CD4-positive, alpha-beta memory T cell (primary cell): Measurements from ENCODE around the gene NT5DC3. TPM values are rescaled to one million over a fixed set of nuclear protein-coding genes. Genes with fewer than 3 reads are reported as not detected.

Source experiments
- CTCF ChIA-PET: fragments of 350-600 bp; sonication (Branson Sonifier 250); formaldehyde crosslinking; loops from one replicate; lab custom pipeline; 2021; ENCODE audit warnings: inconsistent platforms; ENCODE audit not compliant: partially characterized antibody; lab: Charles Lee
- POLR2A ChIA-PET: fragments of 350-600 bp; sonication (Branson Sonifier 250); formaldehyde crosslinking; loops from one replicate; lab custom pipeline; 2021; ENCODE audit not compliant: partially characterized antibody; lab: Charles Lee
- DNase-seq, 5 donors: peaks; one replicate each; pipeline versions ENCODE4 v3.0.0 to v3.0.0-alpha.2; 2020 to 2022; ENCODE audit warnings: mixed read lengths in 1 of 5
- H3K27ac ChIP-seq: one replicate; pipeline ENCODE4 v1.7.0; 2013; ENCODE audit warnings: low read depth, low read length
- H3K27me3 ChIP-seq: 2 replicates; pipeline ENCODE4 v1.7.0; 2013; ENCODE audit warnings: mild to moderate bottlenecking, low read length, moderate library complexity; ENCODE audit not compliant: insufficient read depth
- H3K36me3 ChIP-seq: 2 replicates; pipeline ENCODE4 v1.7.0; 2013; ENCODE audit warnings: mild to moderate bottlenecking, low read length, moderate library complexity; ENCODE audit not compliant: insufficient read depth
- H3K4me1 ChIP-seq: 2 replicates; pipeline ENCODE4 v1.7.0; 2013; ENCODE audit warnings: mild to moderate bottlenecking, low read length, moderate library complexity; ENCODE audit not compliant: insufficient read depth
- H3K4me3 ChIP-seq, 2 donors: one replicate each; pipeline ENCODE4 v1.7.0; 2013; ENCODE audit warnings: low read length in 2 of 2, mild to moderate bottlenecking in 1 of 2
- H3K9me3 ChIP-seq, 2 donors: one replicate each; pipeline ENCODE4 v1.7.0; 2013; ENCODE audit warnings: low read length in 2 of 2, control low read depth in 1 of 2; ENCODE audit not compliant: control insufficient read depth in 1 of 2
- H3K27ac Mint-ChIP-seq, 7 donors: one replicate each; pipeline ENCODE4 v1.8.0; 2020 to 2021; ENCODE audit warnings: mixed read lengths in 7 of 7, mild to moderate bottlenecking in 6 of 7, inconsistent platforms in 3 of 7, moderate library complexity in 3 of 7
- H3K27me3 Mint-ChIP-seq, 2 donors: one replicate each; pipeline ENCODE4 v1.8.0; 2020 to 2021; ENCODE audit warnings: mixed read lengths in 2 of 2
- H3K36me3 Mint-ChIP-seq, 2 donors: one replicate each; pipeline ENCODE4 v1.8.0; 2020 to 2021; ENCODE audit warnings: mixed read lengths in 2 of 2, inconsistent platforms in 1 of 2, mild to moderate bottlenecking in 1 of 2
- H3K4me1 Mint-ChIP-seq, 4 donors: one replicate each; pipeline ENCODE4 v1.8.0; 2020 to 2021; ENCODE audit warnings: mixed read lengths in 4 of 4, mild to moderate bottlenecking in 1 of 4
- H3K4me3 Mint-ChIP-seq, 8 donors: one replicate each; pipeline ENCODE4 v1.8.0; 2020 to 2021; ENCODE audit warnings: mixed read lengths in 8 of 8, mild to moderate bottlenecking in 7 of 8, moderate library complexity in 6 of 8, inconsistent platforms in 3 of 8
- H3K9me3 Mint-ChIP-seq, 8 donors: one replicate each; pipeline ENCODE4 v1.8.0; 2020 to 2021; ENCODE audit warnings: mixed read lengths in 8 of 8, mild to moderate bottlenecking in 5 of 8, inconsistent platforms in 3 of 8, moderate library complexity in 1 of 8
- intact Hi-C: fragments of 100-400 bp; cut with micrococcal nuclease; formaldehyde crosslinking; loops from one replicate; pipeline ENCODE4 v1.15.1; 2023
- polyA plus RNA-seq, 2 donors: library from polyadenylated mRNA; unstranded; fragments of 300-500 nt; fragmentation: Illumina TruSeq; gene quantifications; one replicate each; pipeline ENCODE4 v1.2.3, GENCODE V29; 2021
- total RNA-seq, 2 experiments: library from RNA; stranded (reverse); gene quantifications; one replicate each; pipeline ENCODE4 v1.2.3, GENCODE V29; 2021

NT5DC3 gene
- total and polyA plus RNA-seq, 4 experiments from 2014 or later = 1.2 to 6.8 (median 3.7) TPM

DNA sequence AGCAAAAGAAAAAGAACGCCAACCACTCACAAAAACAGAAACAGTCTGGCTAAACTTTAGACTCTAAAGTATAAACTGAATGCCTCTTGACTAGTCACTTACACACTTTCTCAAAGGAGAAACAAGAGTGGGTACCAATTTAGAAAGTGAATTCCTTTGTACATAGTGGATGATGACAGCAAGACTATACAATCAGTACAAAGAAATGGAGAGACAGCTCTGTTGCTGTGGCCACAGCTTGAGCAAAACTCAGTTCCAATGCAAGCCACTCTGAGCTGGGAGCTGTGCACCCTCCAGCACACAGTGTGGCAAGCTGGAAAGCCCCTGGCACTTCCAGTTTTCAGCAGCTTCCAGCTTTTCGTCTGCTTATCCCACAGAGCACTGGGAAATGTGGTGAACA, 21.7 kb downstream of the NT5DC3 start:
- ChIA-PET POLR2A (no interaction called here), CTCF (no interaction called here)
- no peak overlapping the region for H3K4me3 ChIP-seq
- no peaks in the 10 kb centered on the region for H3K36me3 ChIP-seq
- Mint-ChIP-seq H3K4me3 (no peak overlapping the region), H3K27me3 (no peaks in the 10 kb centered on the region), H3K27ac (no peak overlapping the region), H3K36me3 (peaks cover 5 to 25% of the 10 kb centered on the region in 2 donors), H3K9me3 (peaks cover 0 to 11% (median 2%) of the 10 kb centered on the region in 8 donors), H3K4me1 (no peaks in the 10 kb centered on the region)
- no peaks in the 10 kb centered on the region for H3K27me3 ChIP-seq
- H3K27ac ChIP-seq = no peak overlapping the region
- intact Hi-C loops = no loop called here
- DNase-seq = no peak
- no peaks in the 10 kb centered on the region for H3K4me1 ChIP-seq
- no peaks in the 10 kb centered on the region for H3K9me3 ChIP-seq

DNA sequence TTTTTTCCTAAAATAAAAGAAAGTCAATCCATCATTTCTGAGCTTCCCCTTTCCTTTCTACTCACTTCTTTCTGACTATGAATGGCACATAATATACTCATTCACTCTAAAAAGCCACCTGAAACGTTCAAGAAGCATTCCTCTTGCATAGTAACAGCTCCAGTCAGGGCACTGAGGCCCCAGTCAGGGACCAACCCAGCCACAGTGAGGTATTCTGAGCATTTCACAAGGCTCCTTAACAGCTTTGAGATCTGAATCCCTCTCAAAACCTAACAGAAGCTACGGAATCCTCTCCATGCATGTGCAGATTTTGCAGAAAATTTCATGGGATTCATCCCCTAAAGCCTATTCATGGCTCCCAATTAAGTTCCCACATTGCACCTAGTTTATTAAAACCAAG, 23.2 kb downstream of the NT5DC3 start:
- CTCF ChIA-PET = interaction anchor here (1.1 kb wide), 1 partner anchor 19 kb away, joined by 3 read pairs; no protein-coding TSS in a partner anchor
- peaks cover 0 to 11% (median 2%) of the 10 kb centered on the region in 8 donors for H3K9me3 Mint-ChIP-seq
- intact Hi-C loops = no loop called here

DNA sequence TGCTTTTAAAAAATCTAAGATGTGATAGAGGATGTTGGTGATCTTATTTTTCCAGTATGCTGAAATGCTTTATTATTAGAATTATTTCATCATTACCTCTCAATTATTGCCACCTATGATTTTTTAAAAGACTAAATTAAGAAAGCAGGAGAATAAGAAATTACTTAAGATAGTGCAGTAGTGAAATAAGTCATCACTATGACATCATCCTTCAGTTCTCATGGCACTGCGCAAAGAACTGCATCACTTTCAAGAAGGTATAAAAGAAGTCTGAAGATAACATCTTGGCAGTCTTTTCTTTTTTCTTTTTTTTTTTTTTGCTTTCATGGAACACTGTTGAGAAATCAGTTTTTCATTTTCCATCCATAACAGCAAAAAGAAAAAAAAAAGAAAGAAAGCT, 24.4 kb downstream of the NT5DC3 start:
- ChIA-PET CTCF (no interaction called here), POLR2A (no interaction called here)
- peaks cover 0 to 7% (median 2%) of the 10 kb centered on the region in 8 donors for H3K9me3 Mint-ChIP-seq
- Histone ChIP-seq H3K27me3 (no peaks in the 10 kb centered on the region), H3K9me3 (no peaks in the 10 kb centered on the region), H3K36me3 (no peaks in the 10 kb centered on the region), H3K4me3 (no peak overlapping the region), H3K27ac (no peak overlapping the region), H3K4me1 (no peaks in the 10 kb centered on the region)
- no peak overlapping the region for H3K4me3 Mint-ChIP-seq
- H3K27ac Mint-ChIP-seq = no peak overlapping the region
- DNase-seq = no peak
- H3K27me3 Mint-ChIP-seq = no peaks in the 10 kb centered on the region
- H3K4me1 Mint-ChIP-seq = no peaks in the 10 kb centered on the region
- intact Hi-C loops = no loop called here
- peaks cover 17 to 43% of the 10 kb centered on the region in 2 donors for H3K36me3 Mint-ChIP-seq

More for the DNA sequence above, 23.2 kb downstream of the NT5DC3 start:
- Histone ChIP-seq H3K27ac (no peak overlapping the region), H3K4me1 (no peaks in the 10 kb centered on the region), H3K36me3 (no peaks in the 10 kb centered on the region), H3K4me3 (no peak overlapping the region), H3K27me3 (no peaks in the 10 kb centered on the region), H3K9me3 (no peaks in the 10 kb centered on the region)
- H3K36me3 Mint-ChIP-seq = peaks cover 15 to 39% of the 10 kb centered on the region in 2 donors
- H3K4me1 Mint-ChIP-seq = no peaks in the 10 kb centered on the region
- H3K4me3 Mint-ChIP-seq = no peak overlapping the region
- DNase-seq = no peak
- no peaks in the 10 kb centered on the region for H3K27me3 Mint-ChIP-seq
- no peak overlapping the region for H3K27ac Mint-ChIP-seq
- POLR2A ChIA-PET = no interaction called here

DNA sequence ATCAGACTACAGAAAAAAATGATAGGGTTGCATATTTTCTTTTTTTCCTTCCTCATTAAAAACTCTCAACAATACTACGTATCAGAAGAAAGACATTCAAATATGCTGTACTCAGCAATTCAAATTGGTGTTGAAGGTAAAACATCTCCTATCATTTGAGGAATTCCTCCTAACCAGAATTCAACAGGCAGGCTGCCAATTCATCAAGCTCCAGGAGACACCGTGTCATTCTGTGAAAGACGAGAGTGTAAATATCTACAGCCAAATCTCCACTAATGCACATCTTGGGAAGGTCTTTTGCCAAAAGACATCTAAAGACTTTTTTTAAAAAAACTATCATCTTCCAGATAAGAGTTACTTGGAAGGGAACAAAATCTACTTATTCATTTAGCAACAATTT, 26.6 kb downstream of the NT5DC3 start:
- H3K27ac ChIP-seq = no peak overlapping the region
- no peaks in the 10 kb centered on the region for H3K27me3 ChIP-seq
- DNase-seq = no peak
- Mint-ChIP-seq H3K27me3 (no peaks in the 10 kb centered on the region), H3K4me3 (no peak overlapping the region), H3K4me1 (no peaks in the 10 kb centered on the region), H3K27ac (no peak overlapping the region), H3K36me3 (peaks cover 20 to 44% of the 10 kb centered on the region in 2 donors), H3K9me3 (no peaks in the 10 kb centered on the region)
- CTCF ChIA-PET = no interaction called here
- no peaks in the 10 kb centered on the region for H3K36me3 ChIP-seq
- H3K9me3 ChIP-seq = no peaks in the 10 kb centered on the region
- no peak overlapping the region for H3K4me3 ChIP-seq
- H3K4me1 ChIP-seq = no peaks in the 10 kb centered on the region
- intact Hi-C loops = no loop called here
- POLR2A ChIA-PET = no interaction called here

DNA sequence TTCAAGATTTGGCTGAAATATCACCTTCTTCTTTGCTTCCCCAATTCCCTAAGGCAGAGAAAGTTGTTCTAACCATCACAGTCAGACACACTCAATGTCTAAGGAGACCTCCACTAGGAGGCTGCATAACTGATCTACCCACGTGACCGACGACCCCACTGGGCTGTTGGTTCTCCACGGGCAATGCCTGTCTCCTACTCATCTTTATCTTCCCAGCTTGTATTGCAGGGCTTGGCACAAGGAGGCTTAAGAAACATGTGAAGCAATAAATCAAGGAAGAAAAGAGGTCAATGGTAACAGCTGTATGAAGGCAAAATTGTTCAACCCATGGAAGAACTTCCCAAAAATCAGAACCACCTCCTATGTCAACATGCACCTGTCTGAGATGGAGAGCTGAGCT, 27.1 kb downstream of the NT5DC3 start:
- no peak for DNase-seq
- no peak overlapping the region for H3K27ac ChIP-seq
- Mint-ChIP-seq H3K27me3 (no peaks in the 10 kb centered on the region), H3K36me3 (peaks cover 20 to 49% of the 10 kb centered on the region in 2 donors), H3K4me1 (no peaks in the 10 kb centered on the region), H3K27ac (no peak overlapping the region), H3K4me3 (no peak overlapping the region), H3K9me3 (no peaks in the 10 kb centered on the region)
- no peaks in the 10 kb centered on the region for H3K9me3 ChIP-seq
- H3K4me3 ChIP-seq = no peak overlapping the region
- no peaks in the 10 kb centered on the region for H3K27me3 ChIP-seq
- ChIA-PET CTCF (no interaction called here), POLR2A (no interaction called here)
- intact Hi-C loops = no loop called here
- no peaks in the 10 kb centered on the region for H3K36me3 ChIP-seq
- no peaks in the 10 kb centered on the region for H3K4me1 ChIP-seq

DNA sequence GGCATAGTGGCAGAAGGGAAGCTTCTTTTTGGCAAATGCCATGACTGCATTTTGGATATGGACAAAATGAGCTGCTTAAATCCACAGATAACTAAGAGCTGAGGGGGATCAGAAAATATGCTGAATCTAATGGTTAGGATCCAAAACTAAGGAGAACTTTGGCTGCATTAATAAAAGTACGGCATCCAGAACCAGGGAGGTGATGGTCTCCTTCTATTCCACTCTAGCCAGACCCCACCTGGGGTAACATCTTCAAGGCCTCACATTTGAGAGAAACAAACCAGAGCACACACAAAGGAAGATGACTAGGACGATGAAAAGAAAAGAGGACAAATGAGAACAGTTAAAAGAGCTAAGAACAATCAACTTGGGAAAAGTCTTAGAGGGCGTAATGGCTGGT, 27.6 kb downstream of the NT5DC3 start:
- intact Hi-C loops = no loop called here
- Histone ChIP-seq H3K9me3 (no peaks in the 10 kb centered on the region), H3K4me1 (no peaks in the 10 kb centered on the region), H3K4me3 (no peak overlapping the region), H3K36me3 (no peaks in the 10 kb centered on the region), H3K27ac (no peak overlapping the region), H3K27me3 (no peaks in the 10 kb centered on the region)
- H3K27me3 Mint-ChIP-seq = no peaks in the 10 kb centered on the region
- DNase-seq = no peak
- ChIA-PET CTCF (no interaction called here), POLR2A (no interaction called here)
- no peaks in the 10 kb centered on the region for H3K9me3 Mint-ChIP-seq
- no peak overlapping the region for H3K27ac Mint-ChIP-seq
- no peak overlapping the region for H3K4me3 Mint-ChIP-seq
- no peaks in the 10 kb centered on the region for H3K4me1 Mint-ChIP-seq
- H3K36me3 Mint-ChIP-seq = peaks cover 20 to 49% of the 10 kb centered on the region in 2 donors

DNA sequence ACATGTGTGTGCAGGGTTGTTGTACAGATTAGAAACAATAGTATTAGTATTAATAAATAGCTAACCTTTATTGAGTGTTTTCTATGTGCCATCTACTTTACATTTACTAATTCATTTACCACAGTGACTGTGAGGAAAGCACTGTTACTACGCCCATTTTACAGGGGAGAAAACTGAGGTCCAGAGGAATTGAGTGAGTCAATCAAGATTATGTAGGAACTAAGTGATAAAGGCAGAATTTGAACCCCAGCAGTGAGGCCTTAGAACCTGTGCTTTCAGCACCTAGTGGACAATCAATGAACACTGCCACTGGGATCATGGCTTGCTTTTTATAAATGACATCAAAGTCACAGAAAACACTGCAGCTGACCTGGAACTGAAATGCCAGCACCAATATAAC, 28.2 kb downstream of the NT5DC3 start:
- peaks cover 20 to 52% of the 10 kb centered on the region in 2 donors for H3K36me3 Mint-ChIP-seq
- Histone ChIP-seq H3K27me3 (no peaks in the 10 kb centered on the region), H3K4me3 (no peak overlapping the region), H3K9me3 (no peaks in the 10 kb centered on the region), H3K36me3 (no peaks in the 10 kb centered on the region), H3K27ac (no peak overlapping the region), H3K4me1 (no peaks in the 10 kb centered on the region)
- no peaks in the 10 kb centered on the region for H3K4me1 Mint-ChIP-seq
- intact Hi-C loops = no loop called here
- ChIA-PET CTCF (no interaction called here), POLR2A (no interaction called here)
- no peaks in the 10 kb centered on the region for H3K27me3 Mint-ChIP-seq
- H3K4me3 Mint-ChIP-seq = no peak overlapping the region
- no peak overlapping the region for H3K27ac Mint-ChIP-seq
- DNase-seq = no peak
- H3K9me3 Mint-ChIP-seq = no peaks in the 10 kb centered on the region

DNA sequence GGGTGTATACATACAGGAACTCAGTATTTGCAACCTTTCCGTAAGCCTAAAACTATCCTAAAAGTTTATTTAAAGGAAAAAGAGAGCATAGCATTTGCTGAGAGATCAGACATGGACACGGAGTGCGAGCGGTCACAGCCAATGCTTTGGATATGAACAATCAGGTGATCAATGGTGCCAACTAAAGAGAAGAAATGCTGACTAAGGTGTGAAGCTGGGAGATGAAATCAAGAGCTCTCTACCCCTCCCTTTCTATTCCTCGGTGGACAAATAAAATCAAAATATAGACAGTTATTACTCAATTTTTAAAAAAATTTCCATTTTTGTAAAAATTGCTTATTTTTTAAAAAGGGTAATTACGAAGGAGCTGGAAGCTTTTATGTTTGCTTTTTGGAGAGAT, 29.2 kb downstream of the NT5DC3 start:
- no peaks in the 10 kb centered on the region for H3K36me3 ChIP-seq
- CTCF ChIA-PET = no interaction called here
- no peaks in the 10 kb centered on the region for H3K4me1 ChIP-seq
- Mint-ChIP-seq H3K36me3 (peaks cover 23 to 55% of the 10 kb centered on the region in 2 donors), H3K4me1 (no peaks in the 10 kb centered on the region), H3K27me3 (no peaks in the 10 kb centered on the region), H3K9me3 (no peaks in the 10 kb centered on the region), H3K4me3 (no peak overlapping the region), H3K27ac (no peak overlapping the region)
- POLR2A ChIA-PET = no interaction called here
- H3K9me3 ChIP-seq = no peaks in the 10 kb centered on the region
- intact Hi-C loops = no loop called here
- no peak overlapping the region for H3K4me3 ChIP-seq
- H3K27ac ChIP-seq = no peak overlapping the region
- H3K27me3 ChIP-seq = no peaks in the 10 kb centered on the region
- no peak for DNase-seq
